ENCODE data around the gene PLCL1.
A peak's percentile ranks its signal among the peaks of the same experiment; 100 is the strongest.

PLCL1 gene

GRCh38 chr2:198116756-198117155 lies 312.4 kb downstream of the PLCL1 start:
- DNase-seq (ENCODE audit: low spot score): no peak

- no peak for DNase-seq (ENCODE audit: low spot score)
Measured at GRCh38 chr2:198117406-198118041, 313.1 kb downstream of the PLCL1 start.

- DNase-seq (ENCODE audit: low spot score): peak; percentile 43
Measured at GRCh38 chr2:198127627-198128026, 323.2 kb downstream of the PLCL1 start.

GRCh38 chr2:198129609-198130008 lies 325.2 kb downstream of the PLCL1 start:
- no peak for DNase-seq (ENCODE audit: low spot score)

GRCh38 chr2:198134293-198134955 lies 330.0 kb downstream of the PLCL1 start:
- DNase-seq (ENCODE audit: low spot score): no peak

- DNase-seq (ENCODE audit: low spot score): no peak
Measured at GRCh38 chr2:198135481-198135934, 331.1 kb downstream of the PLCL1 start.

GRCh38 chr2:198136142-198136541 lies 331.7 kb downstream of the PLCL1 start:
- DNase-seq (ENCODE audit: low spot score): no peak

- no peak for DNase-seq (ENCODE audit: low spot score)
Measured at GRCh38 chr2:198137733-198138132, 333.3 kb downstream of the PLCL1 start.

- DNase-seq (ENCODE audit: low spot score): no peak
Measured at GRCh38 chr2:198141726-198142125, 337.3 kb downstream of the PLCL1 start.

- DNase-seq (ENCODE audit: low spot score): peak; percentile 39
Measured at GRCh38 chr2:198143156-198143555, 338.8 kb downstream of the PLCL1 start.

GRCh38 chr2:198143793-198144192 lies 339.4 kb downstream of the PLCL1 start:
- peak; percentile 74 for DNase-seq (ENCODE audit: low spot score)

GRCh38 chr2:198144660-198145059 lies 340.3 kb downstream of the PLCL1 start:
- no peak for DNase-seq (ENCODE audit: low spot score)

- no peak for DNase-seq (ENCODE audit: low spot score)
Measured at GRCh38 chr2:198146346-198146940, 342.1 kb downstream of the PLCL1 start.

GRCh38 chr2:198157314-198157713 lies 352.9 kb downstream of the PLCL1 start:
- DNase-seq (ENCODE audit: low spot score): no peak

GRCh38 chr2:198161151-198161550 lies 356.8 kb downstream of the PLCL1 start:
- no peak for DNase-seq (ENCODE audit: low spot score)

GRCh38 chr2:198162276-198162675 lies 357.9 kb downstream of the PLCL1 start:
- peak; percentile 84 for DNase-seq (ENCODE audit: low spot score)

GRCh38 chr2:198164843-198165242 lies 360.4 kb downstream of the PLCL1 start:
- DNase-seq (ENCODE audit: low spot score): no peak

GRCh38 chr2:198165289-198165688 lies 360.9 kb downstream of the PLCL1 start:
- DNase-seq (ENCODE audit: low spot score): no peak

GRCh38 chr2:198167346-198167745 lies 363.0 kb downstream of the PLCL1 start:
- no peak for DNase-seq (ENCODE audit: low spot score)

- no peak for DNase-seq (ENCODE audit: low spot score)
Measured at GRCh38 chr2:198168651-198169050, 364.3 kb downstream of the PLCL1 start.

- peak; percentile 70 for DNase-seq (ENCODE audit: low spot score)
Measured at GRCh38 chr2:198173242-198173641, 368.8 kb downstream of the PLCL1 start.

- DNase-seq (ENCODE audit: low spot score): no peak
Measured at GRCh38 chr2:198173864-198174263, 369.5 kb downstream of the PLCL1 start.

- DNase-seq (ENCODE audit: low spot score): no peak
Measured at GRCh38 chr2:198175271-198175670, 370.9 kb downstream of the PLCL1 start.

All from putamen (tissue), 1 donor.